ENCODE measurements around the gene CFL1. TPM values are rescaled to one million over a fixed set of nuclear protein-coding genes. Genes with fewer than 3 reads are reported as not detected.

CFL1 gene
- total RNA-seq, 1 donor from 2014 or later = 299 TPM

DNA sequence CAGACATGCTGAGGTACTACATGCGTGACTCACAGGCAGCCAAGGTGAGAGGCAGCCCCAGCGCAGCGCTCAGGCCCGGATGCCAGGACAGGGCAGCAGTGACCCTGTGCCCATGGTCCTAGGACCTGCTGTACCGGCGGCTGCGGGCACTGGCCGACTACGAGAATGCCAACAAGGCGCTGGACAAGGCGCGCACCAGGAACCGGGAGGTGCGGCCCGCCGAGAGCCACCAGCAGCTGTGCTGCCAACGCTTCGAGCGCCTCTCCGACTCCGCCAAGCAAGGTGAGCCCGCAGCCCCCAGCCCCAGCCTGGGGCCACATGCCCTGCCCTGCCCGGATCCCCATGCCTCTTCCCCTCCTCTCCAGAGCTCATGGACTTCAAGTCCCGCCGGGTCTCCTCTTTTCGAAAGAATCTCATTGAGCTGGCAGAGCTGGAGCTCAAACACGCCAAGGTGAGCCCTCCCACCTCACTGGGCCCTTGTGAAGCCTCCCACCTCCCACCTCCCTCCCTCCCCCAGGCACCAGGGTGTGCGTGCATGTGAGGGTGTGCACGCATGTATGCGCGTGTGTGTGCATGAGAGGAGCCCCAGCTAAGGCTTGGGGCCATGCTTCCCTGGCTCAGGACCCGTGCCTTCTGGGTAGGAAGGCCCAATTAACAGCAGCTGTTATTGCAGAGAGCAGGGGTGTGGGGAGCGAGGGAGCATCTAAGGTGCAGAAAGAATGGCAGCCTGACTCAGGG is 5.3 kb downstream of the CFL1 start:
- no peak for DNase-seq
- H3K9me3 ChIP-seq (replicated peaks) = peaks cover 9% of the 10 kb centered on the region
- TF ChIP-seq, protein P1, sequence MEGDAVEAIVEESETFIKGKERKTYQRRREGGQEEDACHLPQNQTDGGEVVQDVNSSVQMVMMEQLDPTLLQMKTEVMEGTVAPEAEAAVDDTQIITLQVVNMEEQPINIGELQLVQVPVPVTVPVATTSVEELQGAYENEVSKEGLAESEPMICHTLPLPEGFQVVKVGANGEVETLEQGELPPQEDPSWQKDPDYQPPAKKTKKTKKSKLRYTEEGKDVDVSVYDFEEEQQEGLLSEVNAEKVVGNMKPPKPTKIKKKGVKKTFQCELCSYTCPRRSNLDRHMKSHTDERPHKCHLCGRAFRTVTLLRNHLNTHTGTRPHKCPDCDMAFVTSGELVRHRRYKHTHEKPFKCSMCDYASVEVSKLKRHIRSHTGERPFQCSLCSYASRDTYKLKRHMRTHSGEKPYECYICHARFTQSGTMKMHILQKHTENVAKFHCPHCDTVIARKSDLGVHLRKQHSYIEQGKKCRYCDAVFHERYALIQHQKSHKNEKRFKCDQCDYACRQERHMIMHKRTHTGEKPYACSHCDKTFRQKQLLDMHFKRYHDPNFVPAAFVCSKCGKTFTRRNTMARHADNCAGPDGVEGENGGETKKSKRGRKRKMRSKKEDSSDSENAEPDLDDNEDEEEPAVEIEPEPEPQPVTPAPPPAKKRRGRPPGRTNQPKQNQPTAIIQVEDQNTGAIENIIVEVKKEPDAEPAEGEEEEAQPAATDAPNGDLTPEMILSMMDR (IDR thresholded peaks at IDR 0.05; ENCODE audit: borderline replicate concordance) = no peak
- peaks cover 41% of the 10 kb centered on the region for H3K4me1 ChIP-seq
- H3K36me3 ChIP-seq = peaks cover 60% of the 10 kb centered on the region
- H3K27me3 ChIP-seq (ENCODE audit: low read depth) = no peaks in the 10 kb centered on the region
- intact Hi-C loops (cut with micrococcal nuclease) = no loop called here
- H3K4me3 ChIP-seq = no peak overlapping the region
- no peak overlapping the region for H3K27ac ChIP-seq (replicated peaks)

DNA sequence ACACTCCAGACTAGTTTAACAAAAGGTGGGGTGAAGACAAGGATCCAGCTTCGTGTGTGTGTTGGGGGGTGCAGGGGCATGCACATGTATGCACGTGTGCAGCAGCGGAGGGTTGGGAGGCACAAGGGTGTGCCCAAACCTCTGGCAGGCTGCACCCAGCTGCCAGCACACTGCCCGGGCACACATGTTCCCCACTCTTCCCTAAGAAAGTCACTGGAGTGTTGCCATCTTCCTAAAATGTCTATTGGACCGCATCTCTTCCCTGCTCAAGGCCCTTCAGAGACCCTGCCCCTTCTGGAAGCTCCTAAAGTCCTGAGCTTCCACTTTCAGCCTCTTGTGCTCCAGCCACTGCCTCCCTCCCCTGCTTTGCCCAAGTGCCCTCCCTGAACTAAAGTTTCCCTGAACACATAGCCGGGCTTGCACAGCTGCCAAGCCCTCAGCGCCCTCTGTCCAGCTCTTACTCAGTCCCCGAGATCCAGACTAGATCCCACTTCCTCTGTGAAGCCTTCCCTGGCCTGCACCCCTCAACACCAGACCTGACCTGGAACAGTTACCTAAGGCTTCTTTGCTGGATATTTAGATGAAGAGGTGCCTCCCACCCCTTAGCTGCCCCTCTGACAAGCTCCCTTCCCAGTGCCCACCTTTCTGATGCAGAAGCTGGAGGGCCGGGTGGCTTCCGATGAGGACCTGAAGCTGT is 6.0 kb downstream of the CFL1 start:
- intact Hi-C loops (cut with micrococcal nuclease) = no loop called here
- H3K27me3 ChIP-seq (ENCODE audit: low read depth) = no peaks in the 10 kb centered on the region
- H3K27ac ChIP-seq (replicated peaks) = no peak overlapping the region
- H3K4me1 ChIP-seq = peaks cover 34% of the 10 kb centered on the region
- TF ChIP-seq, protein P1 (IDR thresholded peaks at IDR 0.05; ENCODE audit: borderline replicate concordance) = no peak
- peaks cover 9% of the 10 kb centered on the region for H3K9me3 ChIP-seq (replicated peaks)
- no peak for DNase-seq
- peaks cover 60% of the 10 kb centered on the region for H3K36me3 ChIP-seq
- H3K4me3 ChIP-seq = no peak overlapping the region

DNA sequence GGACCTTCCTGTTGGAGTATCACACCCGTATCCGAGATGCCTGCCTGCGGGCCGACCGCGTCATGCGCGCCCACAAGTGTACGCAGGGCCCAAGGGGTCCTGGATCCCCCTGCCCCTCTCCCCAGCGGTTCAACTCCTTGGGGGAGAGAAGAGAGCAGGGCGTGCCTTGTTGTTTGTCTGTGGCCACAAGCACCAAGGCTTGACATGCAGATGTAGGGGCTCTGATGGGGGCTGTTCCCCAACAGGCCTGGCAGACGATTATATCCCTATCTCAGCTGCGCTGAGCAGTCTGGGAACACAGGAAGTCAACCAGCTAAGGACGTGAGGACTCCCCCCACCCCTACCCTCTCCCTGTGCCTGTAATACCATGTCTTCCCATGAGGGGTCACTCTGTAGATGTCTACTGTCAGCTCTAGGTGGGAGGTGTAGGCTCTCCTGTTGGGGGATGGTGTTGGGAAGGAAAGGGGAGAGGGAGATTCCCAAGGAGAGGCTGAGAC is 6.8 kb downstream of the CFL1 start:
- intact Hi-C loops (cut with micrococcal nuclease) = no loop called here
- H3K4me3 ChIP-seq = no peak overlapping the region
- H3K36me3 ChIP-seq = peaks cover 57% of the 10 kb centered on the region
- H3K9me3 ChIP-seq (replicated peaks) = peaks cover 9% of the 10 kb centered on the region
- DNase-seq = no peak
- peaks cover 26% of the 10 kb centered on the region for H3K4me1 ChIP-seq
- H3K27ac ChIP-seq (replicated peaks) = no peak overlapping the region
- no peaks in the 10 kb centered on the region for H3K27me3 ChIP-seq (ENCODE audit: low read depth)
- TF ChIP-seq, protein P1 (IDR thresholded peaks at IDR 0.05; ENCODE audit: borderline replicate concordance) = peak; percentile 26

DNA sequence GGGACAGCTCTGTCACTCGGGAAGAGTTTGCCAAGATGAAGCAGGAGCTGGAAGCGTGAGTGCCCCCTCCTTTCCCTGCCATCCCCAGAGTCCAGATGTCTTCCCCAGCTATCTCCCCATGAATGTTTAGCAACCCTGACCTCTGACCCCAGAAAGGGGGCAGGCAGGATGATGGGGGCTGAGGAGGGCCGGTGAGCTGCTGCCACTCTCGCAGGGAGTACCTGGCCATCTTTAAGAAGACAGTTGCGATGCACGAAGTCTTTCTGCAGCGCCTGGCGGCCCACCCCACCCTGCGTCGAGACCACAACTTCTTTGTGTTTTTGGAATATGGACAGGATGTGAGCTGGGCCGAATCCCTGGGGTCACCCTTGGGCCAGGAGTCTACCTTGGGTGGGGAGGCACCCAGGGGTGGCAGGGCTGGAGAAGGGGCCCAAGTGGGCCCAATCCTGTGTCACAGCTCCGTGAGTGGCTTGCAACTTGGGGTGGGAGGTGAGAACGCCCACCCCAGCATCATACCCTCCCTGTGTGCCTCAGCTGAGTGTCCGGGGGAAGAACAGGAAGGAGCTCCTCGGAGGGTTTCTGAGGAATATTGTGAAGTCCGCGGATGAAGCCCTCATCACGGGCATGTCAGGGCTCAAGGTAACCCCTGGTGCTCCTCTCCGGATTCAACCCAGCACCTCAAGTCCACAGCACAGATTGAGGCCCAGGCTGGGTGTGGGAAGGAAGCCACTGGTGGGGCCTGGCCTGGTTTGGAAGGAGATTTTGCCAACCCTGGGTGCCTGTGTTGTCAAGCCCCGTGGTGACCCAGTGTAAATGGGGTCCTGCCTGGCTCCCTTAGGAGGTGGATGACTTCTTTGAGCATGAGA is 7.5 kb downstream of the CFL1 start:
- intact Hi-C loops (cut with micrococcal nuclease) = no loop called here
- peaks cover 19% of the 10 kb centered on the region for H3K4me1 ChIP-seq
- DNase-seq = no peak
- H3K27me3 ChIP-seq (ENCODE audit: low read depth) = no peaks in the 10 kb centered on the region
- peaks cover 9% of the 10 kb centered on the region for H3K9me3 ChIP-seq (replicated peaks)
- TF ChIP-seq, protein P1 (IDR thresholded peaks at IDR 0.05; ENCODE audit: borderline replicate concordance) = no peak
- no peak overlapping the region for H3K4me3 ChIP-seq
- no peak overlapping the region for H3K27ac ChIP-seq (replicated peaks)
- H3K36me3 ChIP-seq = peaks cover 50% of the 10 kb centered on the region

DNA sequence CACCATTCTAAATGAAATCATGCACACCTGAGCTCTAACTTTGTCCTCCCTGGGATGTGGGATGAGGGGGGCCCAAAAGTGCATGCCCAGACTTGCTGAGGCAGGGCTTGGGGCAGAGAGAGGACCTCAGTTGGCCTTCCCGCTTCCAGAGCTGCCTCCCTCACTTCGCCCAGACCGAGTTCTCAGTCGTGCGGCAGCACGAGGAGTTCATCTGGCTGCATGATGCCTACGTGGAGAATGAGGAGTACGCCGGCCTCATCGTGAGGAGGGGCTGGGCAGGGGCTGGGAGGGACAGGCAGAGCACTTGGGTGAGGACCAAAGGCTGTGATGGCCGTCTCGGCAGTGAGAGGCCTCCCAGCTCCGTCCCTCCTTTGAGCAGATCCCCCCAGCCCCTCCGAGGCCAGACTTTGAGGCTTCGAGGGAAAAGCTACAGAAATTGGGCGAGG is 8.2 kb downstream of the CFL1 start:
- Histone ChIP-seq H3K36me3 (peaks cover 44% of the 10 kb centered on the region), H3K9me3 (replicated peaks) (peaks cover 9% of the 10 kb centered on the region), H3K27me3 (ENCODE audit: low read depth) (no peaks in the 10 kb centered on the region), H3K4me3 (no peak overlapping the region), H3K27ac (replicated peaks) (no peak overlapping the region), H3K4me1 (peaks cover 13% of the 10 kb centered on the region)
- TF ChIP-seq, protein P1 (IDR thresholded peaks at IDR 0.05; ENCODE audit: borderline replicate concordance) = no peak
- DNase-seq = no peak
- intact Hi-C loops (cut with micrococcal nuclease) = no loop called here
